Measurements from ENCODE around the gene TNPO1. TPM values are rescaled to one million over a fixed set of nuclear protein-coding genes. Genes with fewer than 3 reads are reported as not detected.
A peak's percentile ranks its signal among the peaks of the same experiment; 100 is the strongest.

Gene TNPO1
- total and polyA plus RNA-seq, 2 of the 13 experiments (the other 11 are each of a cell fraction or from before 2014, with no cell fraction given) = 26.7 to 123 TPM

- TF ChIP-seq DZIP1 (CRISPR knock-in tag; IDR thresholded peaks at IDR 0.05) (no peak), ZMYM3 (CRISPR knock-in tag; IDR thresholded peaks at IDR 0.05) (peak; percentile 47; the same call in 1 of the 2 replicates), HIC2 (CRISPR knock-in tag; IDR thresholded peaks at IDR 0.05; ENCODE audit: low read depth) (peak; percentile 5; the same call in 1 of the 2 replicates), ZFP90 (CRISPR knock-in tag; IDR thresholded peaks at IDR 0.05; ENCODE audit: borderline replicate concordance) (peak; percentile 79; the same call in 1 of the 2 replicates), ZNF263 (CRISPR knock-in tag; IDR thresholded peaks at IDR 0.05) (no peak), KLF11 (CRISPR knock-in tag; IDR thresholded peaks at IDR 0.05) (no peak), ZNF333 (CRISPR knock-in tag; IDR thresholded peaks at IDR 0.05; ENCODE audit: borderline replicate concordance) (no peak), DNMT3B (CRISPR knock-in tag; conservative IDR thresholded peaks at IDR 0.05) (no peak), ZNF776 (CRISPR knock-in tag; IDR thresholded peaks at IDR 0.05) (no peak), TARDBP (CRISPR knock-in tag; IDR thresholded peaks at IDR 0.05) (peak; percentile 49; the same call in 1 of the 2 replicates), ATF6 (CRISPR knock-in tag; conservative IDR thresholded peaks at IDR 0.05) (no peak), GATAD2A (CRISPR knock-in tag; IDR thresholded peaks at IDR 0.05) (peak; percentile 9; the same call in 1 of the 2 replicates), SAP130 (CRISPR knock-in tag; IDR thresholded peaks at IDR 0.05; ENCODE audit: low read depth) (peak; percentile 89), ZBTB2 (CRISPR knock-in tag; IDR thresholded peaks at IDR 0.05; ENCODE audit: low read depth) (peak; percentile 6; the same call in 1 of the 2 replicates), RXRB (CRISPR knock-in tag; IDR thresholded peaks at IDR 0.05; ENCODE audit: borderline replicate concordance) (no peak), YEATS4 (CRISPR knock-in tag; IDR thresholded peaks at IDR 0.05; ENCODE audit: borderline replicate concordance) (peak; percentile 62; the same call in 1 of the 2 replicates), RBM22 (optimal IDR thresholded peaks at IDR 0.05; ENCODE audit: low read length) (peak; percentile 62), NCOA2 (CRISPR knock-in tag; IDR thresholded peaks at IDR 0.05) (no peak; the same call in 1 of the 2 replicates), ELF3 (CRISPR knock-in tag; IDR thresholded peaks at IDR 0.05) (0 out of 2 replicates have a peak, but pooled peaks have one; percentile 30), XBP1 (CRISPR knock-in tag; IDR thresholded peaks at IDR 0.05) (no peak), ZNF839 (CRISPR knock-in tag; IDR thresholded peaks at IDR 0.05; ENCODE audit: borderline replicate concordance) (peak; percentile 48; the same call in 1 of the 2 replicates)
Measured at GRCh38 chr5:72816284-72817075, at the start of gene TNPO1 (continued).
